Esophagus (tissue), 2 donors: Measurements from ENCODE around the gene PLXNA1. TPM values are rescaled to one million over a fixed set of nuclear protein-coding genes. Genes with fewer than 3 reads are reported as not detected.

ENCODE experiments used
- H3K27ac ChIP-seq, 2 donors: one replicate each; pipeline ENCODE4 v1.5.1; 2013; ENCODE audit warnings: low read depth in 2 of 2, mild to moderate bottlenecking in 2 of 2, inconsistent platforms in 1 of 2, low read length in 1 of 2, moderate library complexity in 1 of 2
- H3K27me3 ChIP-seq, 2 donors: one replicate each; pipeline ENCODE4 v1.6.1; 2013; ENCODE audit warnings: low read length in 2 of 2, control low read depth in 1 of 2, mild to moderate bottlenecking in 1 of 2; ENCODE audit not compliant: insufficient read depth in 2 of 2, control insufficient read depth in 1 of 2
- H3K36me3 ChIP-seq, 2 donors: one replicate each; pipeline ENCODE4 v1.6.1; 2013; ENCODE audit warnings: low read length in 1 of 2; ENCODE audit not compliant: control insufficient read depth in 2 of 2, insufficient read depth in 2 of 2
- H3K4me1 ChIP-seq, 2 donors: one replicate each; pipeline ENCODE4 v1.6.1; 2013; ENCODE audit warnings: low read length in 1 of 2; ENCODE audit not compliant: control insufficient read depth in 2 of 2, insufficient read depth in 2 of 2
- H3K4me3 ChIP-seq, 2 donors: one replicate each; pipeline ENCODE4 v1.5.1; 2013; ENCODE audit warnings: low read length in 2 of 2, mild to moderate bottlenecking in 2 of 2, low read depth in 1 of 2, moderate library complexity in 1 of 2
- H3K9me3 ChIP-seq, 2 donors: one replicate each; pipeline ENCODE4 v1.6.1; 2013; ENCODE audit warnings: mild to moderate bottlenecking in 2 of 2, low read depth in 1 of 2, low read length in 1 of 2, moderate library complexity in 1 of 2; ENCODE audit not compliant: control insufficient read depth in 2 of 2, insufficient read depth in 1 of 2
- WGBS, 2 donors: extraction: QIAGEN DNeasy Blood & Tissue Kit; methylation state at CpG; one replicate each; pipeline ENCODE4 v1.1.7; 2013; 5-methylcytosine and 5-hydroxymethylcytosine counted together
- polyA plus RNA-seq, 2 donors: library from polyadenylated mRNA; stranded (reverse); fragments of 200-250 nt; gene quantifications; one replicate each; pipeline ENCODE4 v1.2.3, GENCODE V29; 2013
- donor health status: healthy with polysubstance abuse.
- donor health status: Bipolar disorder and iron deficiency.

Gene PLXNA1
- polyA plus RNA-seq, 2 donors = 7.9 to 13.6 TPM

GRCh38 chr3:126939733-126940132, 43.2 kb upstream of the PLXNA1 start:
- Histone ChIP-seq H3K9me3 (no peaks in the 10 kb centered on the region), H3K27me3 (no peaks in the 10 kb centered on the region), H3K4me3 (no peak overlapping the region), H3K36me3 (no peaks in the 10 kb centered on the region), H3K4me1 (no peaks in the 10 kb centered on the region), H3K27ac (no peak overlapping the region)
- WGBS, 2 donors = 86 to 87% methylated on average over 3 of the region's 3 CpGs

GRCh38 chr3:126941721-126942270, 41.1 kb upstream of the PLXNA1 start:
- Histone ChIP-seq H3K4me3 (no peak overlapping the region), H3K36me3 (no peaks in the 10 kb centered on the region), H3K4me1 (no peaks in the 10 kb centered on the region), H3K27me3 (no peaks in the 10 kb centered on the region), H3K27ac (no peak overlapping the region), H3K9me3 (no peaks in the 10 kb centered on the region)
- WGBS, 2 donors = 87 to 90% methylated on average over 5 of the region's 5 CpGs

- Histone ChIP-seq H3K27ac (no peak overlapping the region), H3K27me3 (no peaks in the 10 kb centered on the region), H3K36me3 (peaks cover 0 to 2% of the 10 kb centered on the region in 2 donors), H3K4me3 (no peak overlapping the region), H3K4me1 (no peaks in the 10 kb centered on the region), H3K9me3 (no peaks in the 10 kb centered on the region)
- 90 to 92% methylated on average over 12 of the region's 12 CpGs for WGBS, 2 donors
Measured at GRCh38 chr3:126944089-126944965, 38.6 kb upstream of the PLXNA1 start.

DNA sequence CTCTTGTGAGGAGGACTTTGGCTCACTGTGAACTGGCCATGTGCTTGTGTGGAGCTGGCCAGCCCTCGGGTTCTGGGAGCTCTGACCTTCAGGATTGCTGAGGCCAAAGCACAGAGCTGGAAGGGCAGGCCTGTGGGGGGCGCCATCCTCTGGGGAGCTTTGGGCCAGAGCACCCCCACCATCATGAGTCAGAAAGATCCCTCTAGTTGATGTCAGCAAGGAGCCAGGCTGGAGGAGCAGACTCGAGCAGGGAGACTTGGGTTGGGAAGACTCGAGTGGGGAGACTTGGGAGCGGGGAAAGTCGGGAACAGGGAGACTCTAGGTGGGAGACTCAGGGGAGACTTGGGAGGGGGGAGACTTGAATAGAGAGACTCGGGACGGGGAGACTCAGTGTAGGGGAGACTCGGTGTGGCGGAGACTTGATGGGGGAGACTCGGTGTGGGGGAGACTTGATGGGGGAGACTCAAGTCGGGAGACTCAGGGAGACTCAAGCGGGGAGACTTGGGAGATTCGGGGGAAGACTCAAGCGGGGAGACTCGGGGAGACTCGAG, 37.7 kb upstream of the PLXNA1 start:
- Histone ChIP-seq H3K4me3 (no peak overlapping the region), H3K27me3 (no peaks in the 10 kb centered on the region), H3K9me3 (no peaks in the 10 kb centered on the region), H3K36me3 (peaks cover 0 to 5% of the 10 kb centered on the region in 2 donors), H3K4me1 (no peaks in the 10 kb centered on the region), H3K27ac (no peak overlapping the region)
- WGBS, 2 donors = 88 to 92% methylated on average over 17 of the region's 17 CpGs

- H3K27me3 ChIP-seq = no peaks in the 10 kb centered on the region
- H3K4me3 ChIP-seq = no peak overlapping the region
- peaks cover 0 to 5% of the 10 kb centered on the region in 2 donors for H3K36me3 ChIP-seq
- WGBS, 2 donors = 97 to 99% methylated on average over 9 of the region's 9 CpGs
- no peaks in the 10 kb centered on the region for H3K9me3 ChIP-seq
- H3K4me1 ChIP-seq = no peaks in the 10 kb centered on the region
- H3K27ac ChIP-seq = no peak overlapping the region
Measured at GRCh38 chr3:126945891-126946290, 37.0 kb upstream of the PLXNA1 start.

DNA sequence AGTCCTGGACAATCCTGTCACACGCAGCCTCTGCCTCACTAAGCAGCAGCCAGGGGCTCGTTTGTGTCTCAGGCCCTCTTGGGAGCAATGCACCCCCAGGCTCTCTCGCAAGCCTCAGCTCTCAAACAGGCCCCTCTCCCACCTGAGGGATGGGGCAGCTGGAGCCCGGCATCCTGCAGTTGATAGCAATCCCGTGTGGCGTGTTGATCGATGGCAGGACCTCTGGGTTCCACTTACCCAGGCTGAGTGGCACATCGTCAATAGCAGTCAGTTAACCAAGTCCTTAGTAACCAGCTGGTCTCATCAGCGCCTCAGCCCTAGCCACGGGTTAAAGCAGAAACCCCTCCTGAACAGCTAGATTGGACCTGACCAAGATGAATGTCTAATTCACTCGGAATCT, 36.5 kb upstream of the PLXNA1 start:
- H3K9me3 ChIP-seq = no peaks in the 10 kb centered on the region
- H3K36me3 ChIP-seq = peaks cover 0 to 5% of the 10 kb centered on the region in 2 donors
- no peaks in the 10 kb centered on the region for H3K4me1 ChIP-seq
- H3K27me3 ChIP-seq = no peaks in the 10 kb centered on the region
- 87 to 92% methylated on average over 11 of the region's 11 CpGs for WGBS, 2 donors
- no peak overlapping the region for H3K4me3 ChIP-seq
- H3K27ac ChIP-seq = no peak overlapping the region

GRCh38 chr3:126947429-126947828, 35.5 kb upstream of the PLXNA1 start:
- Histone ChIP-seq H3K4me1 (no peaks in the 10 kb centered on the region), H3K27ac (no peak overlapping the region), H3K4me3 (no peak overlapping the region), H3K27me3 (no peaks in the 10 kb centered on the region), H3K9me3 (no peaks in the 10 kb centered on the region), H3K36me3 (peaks cover 0 to 5% of the 10 kb centered on the region in 2 donors)
- 74 to 80% methylated on average over 8 of the region's 8 CpGs for WGBS, 2 donors

DNA sequence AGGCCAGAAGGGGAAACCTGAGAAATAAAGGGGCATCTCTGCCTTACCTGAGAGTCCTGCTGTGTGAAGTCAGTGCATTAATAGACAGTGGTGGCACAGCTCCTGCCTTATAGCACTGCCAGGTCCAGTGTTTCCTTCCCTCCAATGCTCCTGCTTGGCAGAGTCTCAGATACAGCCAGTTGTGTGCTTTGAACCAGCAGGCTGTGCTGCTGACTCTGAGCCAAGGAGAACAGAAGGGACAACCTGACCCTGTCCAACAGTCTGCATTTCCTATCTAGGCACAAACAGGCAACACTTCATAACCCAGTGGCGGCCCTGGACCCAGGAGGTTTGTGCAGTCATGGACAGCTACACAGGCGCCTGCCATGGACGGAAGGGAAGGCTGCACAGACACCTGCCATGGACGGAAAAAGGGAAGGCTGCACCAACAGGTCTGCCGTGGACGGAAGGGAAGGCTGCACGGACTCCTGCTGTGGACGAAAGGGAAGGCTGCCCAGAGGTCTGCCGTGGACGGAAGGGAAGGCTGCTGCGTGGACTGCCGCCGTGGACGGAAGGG, 33.9 kb upstream of the PLXNA1 start:
- peaks cover 0 to 5% of the 10 kb centered on the region in 2 donors for H3K36me3 ChIP-seq
- no peaks in the 10 kb centered on the region for H3K9me3 ChIP-seq
- no peak overlapping the region for H3K4me3 ChIP-seq
- WGBS, 2 donors = 93 to 95% methylated on average over 14 of the region's 14 CpGs
- H3K4me1 ChIP-seq = no peaks in the 10 kb centered on the region
- H3K27me3 ChIP-seq = no peaks in the 10 kb centered on the region
- H3K27ac ChIP-seq = no peak overlapping the region

- Histone ChIP-seq H3K4me3 (no peak overlapping the region), H3K27ac (no peak overlapping the region), H3K36me3 (peaks cover 0 to 5% of the 10 kb centered on the region in 2 donors), H3K9me3 (no peaks in the 10 kb centered on the region), H3K4me1 (no peaks in the 10 kb centered on the region), H3K27me3 (no peaks in the 10 kb centered on the region)
- 93 to 95% methylated on average over 5 of the region's 5 CpGs for WGBS, 2 donors
Measured at GRCh38 chr3:126951561-126951960, 31.4 kb upstream of the PLXNA1 start.
